Neuronal stem cell (in vitro differentiated cells): ENCODE results near the gene PTPRM.

ENCODE experiments used
- DNase-seq: peaks from one replicate; pipeline ENCODE4 v3.0.0-alpha.2; 2013; ENCODE audit warnings: low spot score
- H2AFZ ChIP-seq: one replicate; pipeline ENCODE4 v1.6.1; 2013; ENCODE audit warnings: mild to moderate bottlenecking, low read length, inconsistent platforms
- H2AK5ac ChIP-seq: 2 replicates; pipeline ENCODE4 v1.6.1; 2013; ENCODE audit warnings: low read depth, mild to moderate bottlenecking, inconsistent platforms, low read length, moderate library complexity, mixed read lengths
- H2BK120ac ChIP-seq: 2 replicates; pipeline ENCODE4 v1.6.1; 2013; ENCODE audit warnings: low read depth, mild to moderate bottlenecking, inconsistent platforms, low read length, moderate library complexity, mixed read lengths
- H2BK12ac ChIP-seq: one replicate; pipeline ENCODE4 v1.6.1; 2013; ENCODE audit warnings: low read length, inconsistent platforms
- H2BK15ac ChIP-seq: 2 replicates; pipeline ENCODE4 v1.6.1; 2013; ENCODE audit warnings: mild to moderate bottlenecking, low read length, inconsistent platforms, mixed read lengths
- H2BK5ac ChIP-seq: one replicate; pipeline ENCODE4 v1.6.1; 2013; ENCODE audit warnings: inconsistent platforms, mild to moderate bottlenecking, low read length, moderate library complexity
- H3K14ac ChIP-seq: one replicate; pipeline ENCODE4 v1.6.1; 2013; ENCODE audit warnings: low read length, inconsistent platforms
- H3K18ac ChIP-seq: 2 replicates; pipeline ENCODE4 v1.6.1; 2013; ENCODE audit warnings: low read length, inconsistent platforms
- H3K23ac ChIP-seq: 2 replicates; pipeline ENCODE4 v1.6.1; 2013; ENCODE audit warnings: low read depth, mild to moderate bottlenecking, mixed read lengths, low read length, inconsistent platforms; ENCODE audit not compliant: poor library complexity
- H3K27ac ChIP-seq: replicated peaks from 3 replicates; pipeline ENCODE4 v1.5.1; 2013; ENCODE audit warnings: low read length, inconsistent platforms
- H3K27me3 ChIP-seq, 3 experiments: 2 replicates each; pipeline ENCODE4 v1.6.1; 2013; ENCODE audit warnings: low read length in 3 of 3, mild to moderate bottlenecking in 2 of 3, inconsistent platforms in 1 of 3, low read depth in 1 of 3, mixed read lengths in 1 of 3, moderate library complexity in 1 of 3; ENCODE audit not compliant: control insufficient read depth in 3 of 3, insufficient read depth in 3 of 3
- H3K36me3 ChIP-seq, 2 donors: replicated peaks in 1 of 2; 2 replicates each; pipeline ENCODE4 v1.6.1; 2013; ENCODE audit warnings: low read length in 2 of 2; ENCODE audit not compliant: control insufficient read depth in 2 of 2, insufficient read depth in 2 of 2
- H3K4ac ChIP-seq: 2 replicates; pipeline ENCODE4 v1.6.1; 2013; ENCODE audit warnings: inconsistent platforms, mild to moderate bottlenecking, low read length, moderate library complexity
- H3K4me1 ChIP-seq, 2 donors: 1 replicate in 1 of 2; 2 replicates in 1 of 2; pipeline ENCODE4 v1.6.1; 2013; ENCODE audit warnings: low read length in 2 of 2, low read depth in 1 of 2; ENCODE audit not compliant: control insufficient read depth in 2 of 2, insufficient read depth in 1 of 2
- H3K4me2 ChIP-seq: one replicate; pipeline ENCODE4 v1.6.1; 2013; ENCODE audit warnings: mild to moderate bottlenecking, low read length, inconsistent platforms; ENCODE audit not compliant: insufficient read depth, poor library complexity, severe bottlenecking
- H3K4me3 ChIP-seq, 2 donors: 2 replicates each; pipeline ENCODE4 v1.5.1; 2013; ENCODE audit warnings: low read length in 2 of 2, mild to moderate bottlenecking in 2 of 2, inconsistent platforms in 1 of 2, moderate library complexity in 1 of 2
- H3K79me1 ChIP-seq: one replicate; pipeline ENCODE4 v1.6.1; 2013; ENCODE audit warnings: low read depth, mild to moderate bottlenecking, inconsistent platforms, low read length, moderate library complexity
- H3K9ac ChIP-seq: one replicate; pipeline ENCODE4 v1.6.1; 2013; ENCODE audit warnings: mild to moderate bottlenecking, low read depth, low read length, inconsistent platforms; ENCODE audit not compliant: poor library complexity
- H3K9me3 ChIP-seq, 2 donors: replicated peaks in 1 of 2; 2 replicates each; pipeline versions ENCODE3 to v1.6.1; 2013; ENCODE audit warnings: low read length in 2 of 2, mild to moderate bottlenecking in 2 of 2, inconsistent platforms in 1 of 2, low read depth in 1 of 2, mixed read lengths in 1 of 2, moderate library complexity in 1 of 2; ENCODE audit not compliant: control insufficient read depth in 2 of 2, insufficient read depth in 1 of 2
- H4K8ac ChIP-seq: one replicate; pipeline ENCODE4 v1.6.1; 2013; ENCODE audit warnings: low read depth, mild to moderate bottlenecking, inconsistent platforms, low read length, moderate library complexity
- H4K91ac ChIP-seq: one replicate; pipeline ENCODE4 v1.6.1; 2013; ENCODE audit warnings: low read length, low read depth, mild to moderate bottlenecking, inconsistent platforms; ENCODE audit not compliant: poor library complexity
- WGBS, 2 donors: extraction: QIAGEN DNeasy Blood & Tissue Kit; methylation state at CpG; one replicate each; pipeline ENCODE4 v1.1.7; 2013; ENCODE audit warnings: missing lambda C conversion rate in 2 of 2, mixed read lengths in 1 of 2; ENCODE audit not compliant: insufficient read length in 2 of 2, insufficient replicate concordance in 1 of 2; ENCODE audit errors: extremely low coverage in 2 of 2; 5-methylcytosine and 5-hydroxymethylcytosine counted together

PTPRM gene

DNA sequence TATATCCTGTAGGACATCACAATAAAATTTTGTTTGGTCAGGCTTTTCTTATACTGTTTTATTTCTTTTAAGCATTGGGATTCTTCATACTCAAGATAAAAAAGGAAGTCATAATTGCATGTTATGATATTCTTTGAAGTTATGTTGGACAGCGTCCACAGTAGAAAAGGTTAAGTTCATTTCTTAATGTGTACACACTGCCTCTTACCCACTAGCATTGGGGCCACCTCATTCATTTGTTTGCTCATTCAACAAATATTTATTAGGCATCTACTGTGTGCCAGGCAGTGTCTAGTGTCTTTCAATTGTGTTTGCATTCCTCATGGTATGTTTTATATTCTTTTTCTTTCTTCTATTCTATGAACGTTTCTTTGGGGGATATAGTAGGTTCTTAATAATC lies 70.2 kb downstream of the PTPRM start:
- no peak overlapping the region for H2BK12ac ChIP-seq
- no peak overlapping the region for H4K91ac ChIP-seq
- whole genome bisulfite sequencing, 2 donors, result no CpG with 5 or more reads among the region's 2 CpGs
- no peaks in the 10 kb centered on the region for H3K36me3 ChIP-seq
- no peak overlapping the region for H3K14ac ChIP-seq
- H2BK5ac ChIP-seq, result no peak overlapping the region
- no peak overlapping the region for H4K8ac ChIP-seq
- H3K79me1 ChIP-seq, result no peaks in the 10 kb centered on the region
- no peak overlapping the region for H3K4me2 ChIP-seq
- no peak overlapping the region for H3K27ac ChIP-seq
- H2BK15ac ChIP-seq, result no peak overlapping the region
- H3K27me3 ChIP-seq, result no peaks in the 10 kb centered on the region
- peaks cover 2 to 7% of the 10 kb centered on the region in 2 donors for H3K4me1 ChIP-seq
- H3K9ac ChIP-seq, result no peak overlapping the region
- H3K23ac ChIP-seq, result no peak overlapping the region
- H3K9me3 ChIP-seq, result no peaks in the 10 kb centered on the region
- no peak overlapping the region for H3K4ac ChIP-seq
- no peak overlapping the region for H2BK120ac ChIP-seq
- no peak overlapping the region for H3K4me3 ChIP-seq
- no peak for DNase-seq
- no peak overlapping the region for H2AFZ ChIP-seq
- H2AK5ac ChIP-seq, result no peak overlapping the region
- H3K18ac ChIP-seq, result no peak overlapping the region

DNA sequence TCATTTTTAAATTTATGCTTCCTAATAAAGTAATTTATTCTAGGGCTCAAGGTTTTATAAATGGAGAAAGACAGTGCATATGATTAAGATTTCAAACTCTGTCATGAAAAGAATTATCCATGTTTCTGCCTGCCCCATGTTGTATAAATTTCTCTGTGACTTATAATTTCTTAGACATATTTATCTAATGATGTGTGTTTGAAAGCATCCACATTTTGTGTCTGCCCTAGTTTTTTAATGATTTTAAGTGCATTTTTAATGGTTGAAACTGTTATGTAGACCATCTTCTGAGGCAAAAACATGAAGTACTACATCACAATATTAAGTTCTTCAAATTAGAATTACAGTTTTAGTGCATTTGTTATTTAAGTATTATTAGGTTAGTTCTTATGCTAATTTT lies 71.2 kb downstream of the PTPRM start:
- H3K18ac ChIP-seq, result no peak overlapping the region
- H2BK120ac ChIP-seq, result no peak overlapping the region
- H3K4ac ChIP-seq, result no peak overlapping the region
- no peak overlapping the region for H3K23ac ChIP-seq
- no peak overlapping the region for H3K14ac ChIP-seq
- no peaks in the 10 kb centered on the region for H3K4me1 ChIP-seq
- no peak overlapping the region for H3K4me2 ChIP-seq
- DNase-seq, result no peak
- H3K9ac ChIP-seq, result no peak overlapping the region
- no peaks in the 10 kb centered on the region for H3K9me3 ChIP-seq
- no peak overlapping the region for H2BK12ac ChIP-seq
- no peak overlapping the region for H4K8ac ChIP-seq
- no peaks in the 10 kb centered on the region for H3K79me1 ChIP-seq
- no peak overlapping the region for H3K4me3 ChIP-seq
- no peak overlapping the region for H2AFZ ChIP-seq
- H3K36me3 ChIP-seq, result no peaks in the 10 kb centered on the region
- H2BK5ac ChIP-seq, result no peak overlapping the region
- H3K27me3 ChIP-seq, result no peaks in the 10 kb centered on the region
- H3K27ac ChIP-seq, result no peak overlapping the region
- no peak overlapping the region for H2AK5ac ChIP-seq
- H2BK15ac ChIP-seq, result no peak overlapping the region
- no peak overlapping the region for H4K91ac ChIP-seq

- no peak overlapping the region for H2BK5ac ChIP-seq
- no peaks in the 10 kb centered on the region for H3K27me3 ChIP-seq
- H3K18ac ChIP-seq, result no peak overlapping the region
- H2BK120ac ChIP-seq, result no peak overlapping the region
- no peak overlapping the region for H2BK12ac ChIP-seq
- no peaks in the 10 kb centered on the region for H3K36me3 ChIP-seq
- no peak for DNase-seq
- H3K4me2 ChIP-seq, result no peak overlapping the region
- no peak overlapping the region for H3K4me3 ChIP-seq
- no peak overlapping the region for H2BK15ac ChIP-seq
- H4K8ac ChIP-seq, result no peak overlapping the region
- no peak overlapping the region for H3K14ac ChIP-seq
- no peak overlapping the region for H2AFZ ChIP-seq
- no peak overlapping the region for H4K91ac ChIP-seq
- no peak overlapping the region for H3K23ac ChIP-seq
- WGBS, 2 donors, result no CpG with 5 or more reads among the region's 4 CpGs
- no peaks in the 10 kb centered on the region for H3K9me3 ChIP-seq
- no peak overlapping the region for H3K9ac ChIP-seq
- no peak overlapping the region for H2AK5ac ChIP-seq
- H3K27ac ChIP-seq, result no peak overlapping the region
- peaks cover 0 to 2% of the 10 kb centered on the region in 2 donors for H3K4me1 ChIP-seq
- H3K4ac ChIP-seq, result no peak overlapping the region
- H3K79me1 ChIP-seq, result no peaks in the 10 kb centered on the region
Measured at GRCh38 chr18:7641813-7642212, 74.7 kb downstream of the PTPRM start.

- WGBS, 2 donors, result no CpG with 5 or more reads among the region's 7 CpGs
- no peaks in the 10 kb centered on the region for H3K27me3 ChIP-seq
- no peak overlapping the region for H3K9ac ChIP-seq
Measured at GRCh38 chr18:7642331-7642890, 75.3 kb downstream of the PTPRM start.

More at GRCh38 chr18:7642331-7642890, 75.3 kb downstream of the PTPRM start:
- Histone ChIP-seq H3K79me1 (no peaks in the 10 kb centered on the region), H4K8ac (no peak overlapping the region), H3K36me3 (no peaks in the 10 kb centered on the region), H3K23ac (no peak overlapping the region), H2AK5ac (no peak overlapping the region), H3K4me1 (peaks cover 0 to 2% of the 10 kb centered on the region in 2 donors), H2BK120ac (no peak overlapping the region), H2BK12ac (no peak overlapping the region), H3K4ac (no peak overlapping the region), H2BK5ac (no peak overlapping the region), H2BK15ac (no peak overlapping the region), H3K14ac (no peak overlapping the region), H3K4me3 (no peak overlapping the region), H3K4me2 (no peak overlapping the region), H3K9me3 (no peaks in the 10 kb centered on the region), H4K91ac (no peak overlapping the region), H2AFZ (no peak overlapping the region), H3K27ac (no peak overlapping the region), H3K18ac (no peak overlapping the region)
- DNase-seq, result no peak
